Transverse colon (tissue), 4 donors: ENCODE data around the gene MAN2A1.

Experiments
- CTCF ChIP-seq, 5 experiments: fragments of 200-600 bp in 3 of 5; fragments of 450-650 bp in 2 of 5; sonication (generic) in 3 of 5; IDR thresholded peaks; 1 replicate in 2 of 5; 2 replicates in 3 of 5; pipeline ENCODE4 v1.5.1; 2016 to 2017; ENCODE audit warnings: antibody characterized with exemption in 5 of 5, inconsistent platforms in 3 of 5, mild to moderate bottlenecking in 2 of 5, moderate library complexity in 1 of 5
- EP300 ChIP-seq: sonication (generic); formaldehyde crosslinking; IDR thresholded peaks from one replicate; pipeline ENCODE4 v1.6.1; 2017; ENCODE audit warnings: antibody characterized with exemption, low read depth
- POLR2A ChIP-seq: fragments of 450-650 bp; IDR thresholded peaks from one replicate; pipeline ENCODE4 v1.6.1; 2016; ENCODE audit warnings: antibody characterized with exemption, mild to moderate bottlenecking, moderate library complexity
- POLR2AphosphoS5 ChIP-seq, 3 donors: sonication (generic); formaldehyde crosslinking; IDR thresholded peaks; one replicate each; pipeline ENCODE4 v1.6.1; 2016; ENCODE audit warnings: antibody characterized with exemption in 3 of 3

DNA sequence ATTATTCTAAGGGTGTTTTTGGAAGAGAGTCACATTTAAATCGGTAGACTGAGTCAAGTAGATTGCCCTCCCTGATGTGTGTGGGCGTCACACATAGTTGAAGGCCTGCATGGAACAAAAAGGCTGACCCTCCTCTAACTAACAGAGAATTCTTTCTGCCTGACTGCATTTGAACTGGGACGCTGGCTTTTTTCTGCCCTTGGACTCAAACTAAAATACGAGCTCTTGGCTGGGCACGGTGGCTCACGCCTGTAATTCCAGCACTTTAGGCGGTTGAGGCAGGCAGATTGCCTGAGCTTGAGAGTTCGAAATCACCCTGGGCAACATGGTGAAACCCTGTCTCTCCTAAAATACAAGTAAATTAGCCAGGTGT lies 209.4 kb downstream of the MAN2A1 start:
- TF ChIP-seq CTCF (IDR thresholded peaks at IDR 0.05) = no peak
- TF ChIP-seq POLR2A = no peak
- TF ChIP-seq POLR2AphosphoS5 (IDR thresholded peaks at IDR 0.05) = no peak
- TF ChIP-seq EP300 = no peak
